HEK293 (cell line): ENCODE measurements around the gene UFSP2.

Experiments
- BCL11A ChIP-seq: fragments of 450-650 bp; formaldehyde crosslinking; IDR thresholded peaks from 2 replicates; pipeline ENCODE4 v1.5.1; 2016; ENCODE audit warnings: low read depth, missing biosample characterization, missing genetic modification characterization
- HOXA7 ChIP-seq: sonication (generic); formaldehyde crosslinking; IDR thresholded peaks from 2 replicates; pipeline ENCODE4 v1.8.1; 2022; ENCODE audit warnings: missing genetic modification reagents, borderline replicate concordance
- REPIN1 ChIP-seq: fragments of 450-650 bp; formaldehyde crosslinking; IDR thresholded peaks from 2 replicates; pipeline ENCODE4 v1.5.1; 2017; ENCODE audit warnings: missing biosample characterization, missing genetic modification characterization, low read depth
- YY1 ChIP-seq: fragments of 450-650 bp; formaldehyde crosslinking; IDR thresholded peaks from 2 replicates; pipeline ENCODE4 v1.5.1; 2018; ENCODE audit warnings: missing biosample characterization, missing genetic modification characterization
- ZBTB7A ChIP-seq: fragments of 450-650 bp; formaldehyde crosslinking; IDR thresholded peaks from 2 replicates; pipeline ENCODE4 v1.5.1; 2016; ENCODE audit warnings: low read depth, missing biosample characterization, missing genetic modification characterization
- ZNF324 ChIP-seq: fragments of 450-650 bp; formaldehyde crosslinking; IDR thresholded peaks from 2 replicates; pipeline ENCODE4 v1.5.1; 2016; ENCODE audit warnings: missing biosample characterization, missing genetic modification characterization
- ZNF777 ChIP-seq: fragments of 450-650 bp; formaldehyde crosslinking; IDR thresholded peaks from 2 replicates; pipeline ENCODE4 v1.5.1; 2017; ENCODE audit warnings: missing biosample characterization, missing genetic modification characterization, borderline replicate concordance
- TF ChIP-seq, protein P1 (sequence below): fragments of 450-650 bp; formaldehyde crosslinking; IDR thresholded peaks from 2 replicates; pipeline ENCODE4 v1.5.1; 2016; ENCODE audit warnings: missing biosample characterization, missing genetic modification characterization
- TF ChIP-seq, protein P2 (sequence below): fragments of 450-650 bp; formaldehyde crosslinking; IDR thresholded peaks from 2 replicates; pipeline ENCODE4 v1.5.1; 2016; ENCODE audit warnings: missing biosample characterization, missing genetic modification characterization
- TF ChIP-seq, protein P3 (sequence below): fragments of 450-650 bp; formaldehyde crosslinking; IDR thresholded peaks from 2 replicates; pipeline ENCODE4 v1.5.1; 2017; ENCODE audit warnings: missing biosample characterization, missing genetic modification characterization
- TF ChIP-seq, protein P4 (sequence below): fragments of 450-650 bp; formaldehyde crosslinking; IDR thresholded peaks from 2 replicates; pipeline ENCODE4 v1.5.1; 2017; ENCODE audit warnings: missing biosample characterization, missing genetic modification characterization

- no peak for TF ChIP-seq ZNF777 (tag by site-specific recombination)
- TF ChIP-seq, protein P1, sequence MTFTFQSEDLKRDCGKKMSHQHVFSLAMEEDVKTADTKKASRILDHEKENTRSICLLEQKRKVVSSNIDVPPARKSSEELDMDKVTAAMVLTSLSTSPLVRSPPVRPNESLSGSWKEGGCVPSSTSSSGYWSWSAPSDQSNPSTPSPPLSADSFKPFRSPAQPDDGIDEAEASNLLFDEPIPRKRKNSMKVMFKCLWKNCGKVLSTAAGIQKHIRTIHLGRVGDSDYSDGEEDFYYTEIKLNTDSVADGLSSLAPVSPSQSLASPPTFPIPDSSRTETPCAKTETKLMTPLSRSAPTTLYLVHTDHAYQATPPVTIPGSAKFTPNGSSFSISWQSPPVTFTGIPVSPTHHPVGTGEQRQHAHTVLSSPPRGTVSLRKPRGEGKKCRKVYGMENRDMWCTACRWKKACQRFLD (tag by site-specific recombination), result no peak
- TF ChIP-seq HOXA7 (CRISPR knock-in tag), result no peak
- no peak for TF ChIP-seq ZBTB7A (tag by site-specific recombination)
- TF ChIP-seq REPIN1 (tag by site-specific recombination), result no peak
- TF ChIP-seq YY1 (tag by site-specific recombination), result no peak
- TF ChIP-seq ZNF324 (tag by site-specific recombination), result no peak
- TF ChIP-seq, protein P2, sequence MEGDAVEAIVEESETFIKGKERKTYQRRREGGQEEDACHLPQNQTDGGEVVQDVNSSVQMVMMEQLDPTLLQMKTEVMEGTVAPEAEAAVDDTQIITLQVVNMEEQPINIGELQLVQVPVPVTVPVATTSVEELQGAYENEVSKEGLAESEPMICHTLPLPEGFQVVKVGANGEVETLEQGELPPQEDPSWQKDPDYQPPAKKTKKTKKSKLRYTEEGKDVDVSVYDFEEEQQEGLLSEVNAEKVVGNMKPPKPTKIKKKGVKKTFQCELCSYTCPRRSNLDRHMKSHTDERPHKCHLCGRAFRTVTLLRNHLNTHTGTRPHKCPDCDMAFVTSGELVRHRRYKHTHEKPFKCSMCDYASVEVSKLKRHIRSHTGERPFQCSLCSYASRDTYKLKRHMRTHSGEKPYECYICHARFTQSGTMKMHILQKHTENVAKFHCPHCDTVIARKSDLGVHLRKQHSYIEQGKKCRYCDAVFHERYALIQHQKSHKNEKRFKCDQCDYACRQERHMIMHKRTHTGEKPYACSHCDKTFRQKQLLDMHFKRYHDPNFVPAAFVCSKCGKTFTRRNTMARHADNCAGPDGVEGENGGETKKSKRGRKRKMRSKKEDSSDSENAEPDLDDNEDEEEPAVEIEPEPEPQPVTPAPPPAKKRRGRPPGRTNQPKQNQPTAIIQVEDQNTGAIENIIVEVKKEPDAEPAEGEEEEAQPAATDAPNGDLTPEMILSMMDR (tag by site-specific recombination), result no peak
- TF ChIP-seq, protein P3, sequence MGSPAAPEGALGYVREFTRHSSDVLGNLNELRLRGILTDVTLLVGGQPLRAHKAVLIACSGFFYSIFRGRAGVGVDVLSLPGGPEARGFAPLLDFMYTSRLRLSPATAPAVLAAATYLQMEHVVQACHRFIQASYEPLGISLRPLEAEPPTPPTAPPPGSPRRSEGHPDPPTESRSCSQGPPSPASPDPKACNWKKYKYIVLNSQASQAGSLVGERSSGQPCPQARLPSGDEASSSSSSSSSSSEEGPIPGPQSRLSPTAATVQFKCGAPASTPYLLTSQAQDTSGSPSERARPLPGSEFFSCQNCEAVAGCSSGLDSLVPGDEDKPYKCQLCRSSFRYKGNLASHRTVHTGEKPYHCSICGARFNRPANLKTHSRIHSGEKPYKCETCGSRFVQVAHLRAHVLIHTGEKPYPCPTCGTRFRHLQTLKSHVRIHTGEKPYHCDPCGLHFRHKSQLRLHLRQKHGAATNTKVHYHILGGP (tag by site-specific recombination), result no peak
- TF ChIP-seq, protein P4, sequence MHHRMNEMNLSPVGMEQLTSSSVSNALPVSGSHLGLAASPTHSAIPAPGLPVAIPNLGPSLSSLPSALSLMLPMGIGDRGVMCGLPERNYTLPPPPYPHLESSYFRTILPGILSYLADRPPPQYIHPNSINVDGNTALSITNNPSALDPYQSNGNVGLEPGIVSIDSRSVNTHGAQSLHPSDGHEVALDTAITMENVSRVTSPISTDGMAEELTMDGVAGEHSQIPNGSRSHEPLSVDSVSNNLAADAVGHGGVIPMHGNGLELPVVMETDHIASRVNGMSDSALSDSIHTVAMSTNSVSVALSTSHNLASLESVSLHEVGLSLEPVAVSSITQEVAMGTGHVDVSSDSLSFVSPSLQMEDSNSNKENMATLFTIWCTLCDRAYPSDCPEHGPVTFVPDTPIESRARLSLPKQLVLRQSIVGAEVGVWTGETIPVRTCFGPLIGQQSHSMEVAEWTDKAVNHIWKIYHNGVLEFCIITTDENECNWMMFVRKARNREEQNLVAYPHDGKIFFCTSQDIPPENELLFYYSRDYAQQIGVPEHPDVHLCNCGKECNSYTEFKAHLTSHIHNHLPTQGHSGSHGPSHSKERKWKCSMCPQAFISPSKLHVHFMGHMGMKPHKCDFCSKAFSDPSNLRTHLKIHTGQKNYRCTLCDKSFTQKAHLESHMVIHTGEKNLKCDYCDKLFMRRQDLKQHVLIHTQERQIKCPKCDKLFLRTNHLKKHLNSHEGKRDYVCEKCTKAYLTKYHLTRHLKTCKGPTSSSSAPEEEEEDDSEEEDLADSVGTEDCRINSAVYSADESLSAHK (tag by site-specific recombination), result no peak
- no peak for TF ChIP-seq BCL11A (tag by site-specific recombination)
Measured at GRCh38 chr4:185378264-185378663, 47.5 kb downstream of the UFSP2 start.
